Myocyte (in vitro differentiated cells): ENCODE results near the gene TMEM59. TPM values are rescaled to one million over a fixed set of nuclear protein-coding genes. Genes with fewer than 3 reads are reported as not detected.
"Not testable (repeated sequence)": the region's sequence is repeated elsewhere in the genome, so short reads cannot be mapped to it uniquely, and the experiment has no call there.

Source experiments
- DNase-seq: peaks from one replicate; pipeline ENCODE4 v3.0.0-alpha.2; 2012; ENCODE audit warnings: low read depth
- total RNA-seq: library from RNA; depleted of rRNA; stranded (reverse); fragments of >200 nt; gene quantifications from 2 replicates; pipeline ENCODE4 v1.2.3, GENCODE V29; 2014

Gene TMEM59
- total RNA-seq, 1 donor from 2014 or later = 246 TPM

GRCh38 chr1:54013393-54014008 is 39.5 kb downstream of the TMEM59 start:
- DNase-seq = no peak

- no peak for DNase-seq
Observed at GRCh38 chr1:54012863-54013262, 40.1 kb downstream of the TMEM59 start.

GRCh38 chr1:54012008-54012325 is 41.0 kb downstream of the TMEM59 start:
- DNase-seq = no peak

- DNase-seq = no peak
Observed at GRCh38 chr1:54011316-54012007, 41.5 kb downstream of the TMEM59 start.

GRCh38 chr1:54010415-54011117 is 42.4 kb downstream of the TMEM59 start:
- no peak for DNase-seq

GRCh38 chr1:54009406-54009805 is 43.6 kb downstream of the TMEM59 start:
- no peak for DNase-seq

GRCh38 chr1:54008876-54009275 is 44.1 kb downstream of the TMEM59 start:
- no peak for DNase-seq

GRCh38 chr1:54007613-54008012 is 45.4 kb downstream of the TMEM59 start:
- no peak for DNase-seq

- DNase-seq = no peak
Observed at GRCh38 chr1:54006508-54006907, 46.5 kb downstream of the TMEM59 start.

- DNase-seq = no peak
Observed at GRCh38 chr1:54004481-54005049, 48.4 kb downstream of the TMEM59 start.

GRCh38 chr1:54003750-54004480 is 49.1 kb downstream of the TMEM59 start:
- DNase-seq = not testable (repeated sequence)

- no peak for DNase-seq
Observed at GRCh38 chr1:54003249-54003646, 49.8 kb downstream of the TMEM59 start.

- no peak for DNase-seq
Observed at GRCh38 chr1:54002544-54003248, 50.3 kb downstream of the TMEM59 start.

GRCh38 chr1:54001591-54001990 is 51.4 kb downstream of the TMEM59 start:
- DNase-seq = no peak

GRCh38 chr1:53999920-54000319 is 53.1 kb downstream of the TMEM59 start:
- no peak for DNase-seq

- no peak for DNase-seq
Observed at GRCh38 chr1:53998223-53998622, 54.8 kb downstream of the TMEM59 start.

GRCh38 chr1:53995683-53996082 is 57.3 kb downstream of the TMEM59 start:
- DNase-seq = no peak

- not testable (repeated sequence) for DNase-seq
Observed at GRCh38 chr1:53994516-53994915, 58.5 kb downstream of the TMEM59 start.

- DNase-seq = no peak
Observed at GRCh38 chr1:53992085-53992874, 60.7 kb downstream of the TMEM59 start.

- no peak for DNase-seq
Observed at GRCh38 chr1:53987880-53988279, 65.1 kb downstream of the TMEM59 start.
